Activated naive CD4-positive, alpha-beta T cell treated with Interleukin-2 at 50 U/mL for 16 hours (primary cell): ENCODE measurements around the gene C14orf132.

ENCODE experiments used
- DNase-seq: peaks from one replicate; pipeline ENCODE4 v3.0.0-alpha.2; 2020

Gene C14orf132

GRCh38 chr14:96040828-96041371 is 1.7 kb downstream of the C14orf132 start:
- DNase-seq: no peak

- no peak for DNase-seq
Observed at GRCh38 chr14:96042248-96042930, 3.2 kb downstream of the C14orf132 start.

GRCh38 chr14:96046630-96047029 is 7.5 kb downstream of the C14orf132 start:
- no peak for DNase-seq

GRCh38 chr14:96047101-96047500 is 7.9 kb downstream of the C14orf132 start:
- DNase-seq: no peak

- DNase-seq: no peak
Observed at GRCh38 chr14:96049932-96050331, 10.8 kb downstream of the C14orf132 start.

- DNase-seq: no peak
Observed at GRCh38 chr14:96050482-96050881, 11.3 kb downstream of the C14orf132 start.

GRCh38 chr14:96051231-96051630 is 12.1 kb downstream of the C14orf132 start:
- no peak for DNase-seq

- no peak for DNase-seq
Observed at GRCh38 chr14:96051642-96052540, 12.7 kb downstream of the C14orf132 start.

GRCh38 chr14:96052541-96053247 is 13.5 kb downstream of the C14orf132 start:
- DNase-seq: no peak

- DNase-seq: no peak
Observed at GRCh38 chr14:96053248-96053599, 14.1 kb downstream of the C14orf132 start.

- no peak for DNase-seq
Observed at GRCh38 chr14:96053600-96054381, 14.6 kb downstream of the C14orf132 start.

GRCh38 chr14:96054661-96055060 is 15.5 kb downstream of the C14orf132 start:
- no peak for DNase-seq

- DNase-seq: no peak
Observed at GRCh38 chr14:96055065-96055752, 16.0 kb downstream of the C14orf132 start.

GRCh38 chr14:96055753-96056508 is 16.8 kb downstream of the C14orf132 start:
- DNase-seq: no peak

- no peak for DNase-seq
Observed at GRCh38 chr14:96056509-96057422, 17.6 kb downstream of the C14orf132 start.

GRCh38 chr14:96057738-96058137 is 18.6 kb downstream of the C14orf132 start:
- no peak for DNase-seq

GRCh38 chr14:96058576-96059200 is 19.5 kb downstream of the C14orf132 start:
- no peak for DNase-seq

GRCh38 chr14:96059519-96060135 is 20.5 kb downstream of the C14orf132 start:
- no peak for DNase-seq
